Kidney (tissue), 14 donors: ENCODE results near the gene ZBTB16. TPM values are rescaled to one million over a fixed set of nuclear protein-coding genes. Genes with fewer than 3 reads are reported as not detected.

Experiments
- DNase-seq, 5 donors: peaks; one replicate each; pipeline ENCODE4 v3.0.0-alpha.2; 2013 to 2020
- FAIRE-seq: peaks from 2 replicates; lab custom pipeline; 2012; peaks lifted over from hg19 to GRCh38; lab: Jason Lieb, UNC
- H3K27ac ChIP-seq, 2 donors: one replicate each; pipeline ENCODE4 v1.7.0; 2013; ENCODE audit warnings: low read depth in 2 of 2, low read length in 2 of 2, inconsistent platforms in 1 of 2
- H3K27me3 ChIP-seq: one replicate; pipeline ENCODE4 v1.7.1; 2013; ENCODE audit warnings: low read length, inconsistent platforms; ENCODE audit not compliant: control insufficient read depth, insufficient read depth
- H3K36me3 ChIP-seq, 3 donors: one replicate each; pipeline versions ENCODE4 v1.7.0 to v1.7.1; 2013; ENCODE audit warnings: low read length in 3 of 3, control low read depth in 1 of 3, inconsistent platforms in 1 of 3; ENCODE audit not compliant: insufficient read depth in 3 of 3, control insufficient read depth in 2 of 3
- H3K4me1 ChIP-seq, 3 donors: one replicate each; pipeline versions ENCODE4 v1.7.0 to v1.7.1; 2013; ENCODE audit warnings: low read length in 3 of 3, inconsistent platforms in 1 of 3, low read depth in 1 of 3; ENCODE audit not compliant: control insufficient read depth in 2 of 3, insufficient read depth in 2 of 3
- H3K4me3 ChIP-seq, 3 donors: one replicate each; pipeline versions ENCODE4 v1.7.0 to v1.8.1; 2013; ENCODE audit warnings: low read length in 3 of 3, control low read depth in 1 of 3, inconsistent platforms in 1 of 3
- H3K9ac ChIP-seq, 3 donors: one replicate each; pipeline versions ENCODE4 v1.7.0 to v1.7.1; 2013; ENCODE audit warnings: low read length in 3 of 3, control low read depth in 1 of 3, inconsistent platforms in 1 of 3
- H3K9me3 ChIP-seq, 3 donors: one replicate each; pipeline versions ENCODE4 v1.7.0 to v1.7.1; 2013; ENCODE audit warnings: low read length in 3 of 3, control low read depth in 1 of 3, inconsistent platforms in 1 of 3; ENCODE audit not compliant: control insufficient read depth in 2 of 3, insufficient read depth in 1 of 3
- CTCF ChIP-seq: IDR thresholded peaks from 3 replicates; pipeline ENCODE4 v1.5.1; 2012; ENCODE audit warnings: mild to moderate bottlenecking, moderate library complexity, borderline replicate concordance; ENCODE audit not compliant: insufficient read depth; ENCODE audit errors: extremely low read depth
- intact Hi-C: fragments of 100-400 bp; cut with DNase I; formaldehyde crosslinking; loops from one replicate; pipeline ENCODE4 v1.11.1; 2022
- polyA plus RNA-seq: library from polyadenylated mRNA; stranded (reverse); fragments of 350-450 nt; fragmentation: Illumina TruSeq; extraction: RNeasy Lipid Tissue Mini Kit (QIAGEN cat#74804); gene quantifications from one replicate; pipeline ENCODE4 v1.2.3, GENCODE V29; 2014; ENCODE audit warnings: low read depth, low replicate concordance; ENCODE audit not compliant: insufficient read depth
- total RNA-seq: library from RNA; stranded (reverse); fragmentation: NEBNext Ultra II Directional; extraction: Animal tissue kit (Norgen Biotek cat#: 25700); gene quantifications from one replicate; pipeline ENCODE4 v1.2.1, GENCODE V29; 2021
- donor health status: control.
- donor health status: control.
- donor health status: control.
- donor health status: control.
- donor health status: control.
- donor health status: DM: yes; HTN: yes; CAD: no.
- donor health status: Normal renal cell carcinoma (clear cell type).

ZBTB16 gene
- total and polyA plus RNA-seq, 2 donors from 2014 or later = 2.5 to 126 TPM

GRCh38 chr11:114142707-114143106, 83.2 kb downstream of the ZBTB16 start:
- Histone ChIP-seq H3K9me3 (no peaks in the 10 kb centered on the region), H3K27me3 (no peaks in the 10 kb centered on the region), H3K9ac (no peak overlapping the region), H3K27ac (no peak overlapping the region), H3K4me1 (peaks cover 4 to 33% (median 29%) of the 10 kb centered on the region in 3 donors), H3K36me3 (peaks cover 0 to 13% (median 8%) of the 10 kb centered on the region in 3 donors), H3K4me3 (no peak overlapping the region)
- FAIRE-seq (no peak), DNase-seq (peak in 4 of 5 donors; percentile 10 to 84 (median 68))
- intact Hi-C loops = no loop called here
- no peak for TF ChIP-seq CTCF

GRCh38 chr11:114145166-114145775, 85.8 kb downstream of the ZBTB16 start:
- no peak overlapping the region for H3K4me3 ChIP-seq
- intact Hi-C loops = no loop called here
- DNase-seq = no peak
- no peak overlapping the region for H3K27ac ChIP-seq
- H3K36me3 ChIP-seq = peaks cover 0 to 10% (median 7%) of the 10 kb centered on the region in 3 donors
- no peaks in the 10 kb centered on the region for H3K27me3 ChIP-seq
- no peak overlapping the region for H3K9ac ChIP-seq
- TF ChIP-seq CTCF = no peak
- H3K9me3 ChIP-seq = no peaks in the 10 kb centered on the region
- H3K4me1 ChIP-seq = peaks cover 4 to 38% (median 34%) of the 10 kb centered on the region in 3 donors
- FAIRE-seq = no peak

GRCh38 chr11:114147375-114148012, 88.0 kb downstream of the ZBTB16 start:
- Histone ChIP-seq H3K27me3 (no peaks in the 10 kb centered on the region), H3K4me1 (peaks cover 4 to 32% (median 32%) of the 10 kb centered on the region in 3 donors), H3K4me3 (no peak overlapping the region), H3K9ac (no peak overlapping the region), H3K36me3 (no peaks in the 10 kb centered on the region), H3K9me3 (no peaks in the 10 kb centered on the region), H3K27ac (peak overlapping the region in 1 of 2 donors; percentile 1)
- DNase-seq (no peak), FAIRE-seq (no peak)
- TF ChIP-seq CTCF = no peak
- intact Hi-C loops = no loop called here
